Uterus (tissue), 4 donors: ENCODE results near the gene STYXL1. TPM values are rescaled to one million over a fixed set of nuclear protein-coding genes. Genes with fewer than 3 reads are reported as not detected.

ENCODE experiments used
- DNase-seq, 2 donors: peaks; one replicate each; pipeline ENCODE4 v3.0.0-alpha.2; 2019 to 2020
- H3K27ac ChIP-seq, 2 donors: fragments of 200-600 bp; sonication (generic); 1 replicate in 1 of 2; 2 replicates in 1 of 2; pipeline ENCODE4 v1.5.1; 2016 to 2018
- H3K27me3 ChIP-seq, 2 donors: fragments of 200-600 bp; sonication (generic); one replicate each; pipeline ENCODE4 v1.5.1; 2018 to 2019; ENCODE audit warnings: control low read depth in 1 of 2
- H3K36me3 ChIP-seq, 2 donors: fragments of 200-600 bp; sonication (generic); one replicate each; pipeline ENCODE4 v1.5.1; 2019; ENCODE audit warnings: control low read depth in 1 of 2
- H3K4me1 ChIP-seq, 2 donors: fragments of 200-600 bp; sonication (generic); one replicate each; pipeline ENCODE4 v1.5.1; 2018 to 2019; ENCODE audit warnings: control low read depth in 1 of 2
- H3K4me3 ChIP-seq, 2 donors: fragments of 200-600 bp; sonication (generic); 1 replicate in 1 of 2; 2 replicates in 1 of 2; pipeline ENCODE4 v1.5.1; 2018 to 2019; ENCODE audit warnings: mild to moderate bottlenecking in 1 of 2
- H3K9me3 ChIP-seq, 2 donors: fragments of 200-600 bp; sonication (generic); one replicate each; pipeline ENCODE4 v1.5.1; 2019; ENCODE audit warnings: control low read depth in 1 of 2
- CTCF ChIP-seq, 4 experiments: fragments of 200-600 bp in 2 of 4; fragments of 450-650 bp in 2 of 4; sonication (generic) in 2 of 4; IDR thresholded peaks; one replicate each; pipeline ENCODE4 v1.5.1; 2016 to 2019; ENCODE audit warnings: antibody characterized with exemption in 4 of 4, mild to moderate bottlenecking in 2 of 4, moderate library complexity in 1 of 4
- POLR2A ChIP-seq, 2 donors: fragments of 450-650 bp; IDR thresholded peaks; one replicate each; pipeline ENCODE4 v1.6.1; 2016; ENCODE audit warnings: antibody characterized with exemption in 2 of 2, mild to moderate bottlenecking in 1 of 2, moderate library complexity in 1 of 2
- intact Hi-C: fragments of 100-400 bp; cut with DNase I; formaldehyde crosslinking; loops from one replicate; pipeline ENCODE4 v1.15.1; 2023; ENCODE audit warnings: low total_unique reads
- total RNA-seq, 4 donors: library from RNA; depleted of rRNA in 3 of 4; stranded (reverse); fragments of >200 nt in 3 of 4; gene quantifications; one replicate each; pipeline versions ENCODE4 v1.1.0 to v1.2.4, GENCODE V29; 2014 to 2023
- donor health status: DM: yes; HTN: yes; CAD: no.

The STYXL1 gene
- total RNA-seq, 4 donors from 2014 or later = 4.4 to 27.3 (median 14.1) TPM

GRCh38 chr7:75971961-75972763 is 75.6 kb downstream of the STYXL1 start:
- intact Hi-C loops = no loop called here
- TF ChIP-seq POLR2A (IDR thresholded peaks at IDR 0.05) (no peak), CTCF (IDR thresholded peaks at IDR 0.05) (no peak)
- Histone ChIP-seq H3K4me3 (no peak overlapping the region), H3K36me3 (no peaks in the 10 kb centered on the region), H3K4me1 (peaks cover 0 to 18% of the 10 kb centered on the region in 2 donors), H3K27ac (peak overlapping the region; percentile 7 to 25), H3K9me3 (no peaks in the 10 kb centered on the region), H3K27me3 (no peaks in the 10 kb centered on the region)
- DNase-seq = peak in 1 of 2 donors; percentile 39

GRCh38 chr7:75971309-75971960 is 76.4 kb downstream of the STYXL1 start:
- Histone ChIP-seq H3K4me1 (peaks cover 0 to 22% of the 10 kb centered on the region in 2 donors), H3K27ac (no peak overlapping the region), H3K4me3 (no peak overlapping the region), H3K27me3 (no peaks in the 10 kb centered on the region), H3K36me3 (no peaks in the 10 kb centered on the region), H3K9me3 (no peaks in the 10 kb centered on the region)
- TF ChIP-seq CTCF (IDR thresholded peaks at IDR 0.05) (no peak), POLR2A (IDR thresholded peaks at IDR 0.05) (no peak)
- no peak for DNase-seq
- intact Hi-C loops = no loop called here

GRCh38 chr7:75969704-75970498 is 77.9 kb downstream of the STYXL1 start:
- Histone ChIP-seq H3K36me3 (no peaks in the 10 kb centered on the region), H3K9me3 (no peaks in the 10 kb centered on the region), H3K27me3 (no peaks in the 10 kb centered on the region), H3K4me3 (no peak overlapping the region), H3K27ac (peak overlapping the region; percentile 76 to 79), H3K4me1 (peaks cover 0 to 27% of the 10 kb centered on the region in 2 donors)
- DNase-seq = no peak
- intact Hi-C loops = no loop called here
- TF ChIP-seq POLR2A (IDR thresholded peaks at IDR 0.05) (no peak), CTCF (IDR thresholded peaks at IDR 0.05) (no peak)

GRCh38 chr7:75969182-75969581 is 78.6 kb downstream of the STYXL1 start:
- peak; percentile 65 to 68 for DNase-seq
- intact Hi-C loops = no loop called here
- peaks cover 0 to 27% of the 10 kb centered on the region in 2 donors for H3K4me1 ChIP-seq
- no peaks in the 10 kb centered on the region for H3K9me3 ChIP-seq
- no peaks in the 10 kb centered on the region for H3K36me3 ChIP-seq
- H3K27me3 ChIP-seq = no peaks in the 10 kb centered on the region
- H3K4me3 ChIP-seq = no peak overlapping the region
- no peak for TF ChIP-seq POLR2A (IDR thresholded peaks at IDR 0.05)
- TF ChIP-seq CTCF (IDR thresholded peaks at IDR 0.05) = no peak
- peak overlapping the region; percentile 76 to 79 for H3K27ac ChIP-seq
